GM23338 (cell line): ENCODE measurements around the gene RHOA. TPM values are rescaled to one million over a fixed set of nuclear protein-coding genes. Genes with fewer than 3 reads are reported as not detected.

Experiments
- ATAC-seq: fragments of 200-7000 bp; cut with Tn5 transposase; 3 replicates; pipeline ENCODE4 v1.9.1; 2020
- DNase-seq: peaks from one replicate; pipeline ENCODE4 v3.0.0-alpha.2; 2015; ENCODE audit warnings: low spot score
- H2AFZ ChIP-seq: fragments of 200-600 bp; sonication (generic); 2 replicates; pipeline ENCODE4 v1.8.0; 2016; ENCODE audit warnings: antibody characterized with exemption, mild to moderate bottlenecking, moderate library complexity
- H3F3A ChIP-seq: fragments of 200-600 bp; sonication (generic); replicated peaks from 2 replicates; pipeline ENCODE4 v1.8.0; 2017; ENCODE audit warnings: antibody characterized with exemption, mixed run types, low read depth
- H3K27ac ChIP-seq: fragments of 200-600 bp; sonication (generic); 2 replicates; pipeline ENCODE4 v1.6.1; 2016; ENCODE audit warnings: low read depth
- H3K27me3 ChIP-seq: fragments of 200-600 bp; sonication (generic); 2 replicates; pipeline ENCODE4 v1.8.0; 2016; ENCODE audit warnings: mild to moderate bottlenecking, mixed run types, moderate library complexity; ENCODE audit not compliant: insufficient read depth
- H3K36me3 ChIP-seq: fragments of 200-600 bp; sonication (generic); 2 replicates; pipeline ENCODE4 v1.8.0; 2016; ENCODE audit warnings: mild to moderate bottlenecking; ENCODE audit not compliant: insufficient read depth
- H3K4me1 ChIP-seq: fragments of 200-600 bp; sonication (generic); 2 replicates; pipeline ENCODE4 v1.8.0; 2016; ENCODE audit warnings: mild to moderate bottlenecking, moderate library complexity; ENCODE audit not compliant: insufficient read depth
- H3K4me2 ChIP-seq: fragments of 200-600 bp; sonication (generic); 2 replicates; pipeline ENCODE4 v1.7.1; 2017; ENCODE audit warnings: mixed run types
- H3K4me3 ChIP-seq: fragments of 200-600 bp; sonication (generic); 2 replicates; pipeline ENCODE4 v1.6.1; 2016; ENCODE audit warnings: mixed run types
- H3K79me2 ChIP-seq: fragments of 200-600 bp; sonication (generic); replicated peaks from 2 replicates; pipeline ENCODE4 v1.8.0; 2017; ENCODE audit warnings: mild to moderate bottlenecking; ENCODE audit not compliant: insufficient read depth
- H3K9me2 ChIP-seq: fragments of 200-600 bp; sonication (generic); 2 replicates; pipeline ENCODE4 v1.8.0; 2017; ENCODE audit not compliant: insufficient read depth
- H4K20me1 ChIP-seq: fragments of 200-600 bp; sonication (generic); replicated peaks from 2 replicates; pipeline ENCODE4 v1.8.0; 2017; ENCODE audit warnings: mild to moderate bottlenecking; ENCODE audit not compliant: insufficient read depth
- H3K27ac Mint-ChIP-seq: 2 replicates; pipeline ENCODE4 v1.8.0; 2020; ENCODE audit warnings: inconsistent platforms, mild to moderate bottlenecking, moderate library complexity, mixed read lengths
- H3K27me3 Mint-ChIP-seq: 3 replicates; pipeline ENCODE4 v1.8.0; 2022; ENCODE audit warnings: low read depth, mild to moderate bottlenecking, moderate library complexity, mixed read lengths, inconsistent platforms; ENCODE audit not compliant: insufficient read depth, poor library complexity
- H3K36me3 Mint-ChIP-seq: 3 replicates; pipeline ENCODE4 v1.8.0; 2021; ENCODE audit warnings: low read depth, mild to moderate bottlenecking, inconsistent platforms, moderate library complexity, mixed read lengths
- H3K4me1 Mint-ChIP-seq: 3 replicates; pipeline ENCODE4 v1.8.0; 2020; ENCODE audit warnings: mild to moderate bottlenecking, inconsistent platforms, mixed read lengths
- H3K4me3 Mint-ChIP-seq: 3 replicates; pipeline ENCODE4 v1.8.0; 2021; ENCODE audit warnings: moderate library complexity, mild to moderate bottlenecking, inconsistent platforms, mixed read lengths
- H3K9me3 Mint-ChIP-seq: 3 replicates; pipeline ENCODE4 v1.8.0; 2020; ENCODE audit warnings: moderate library complexity, mild to moderate bottlenecking, inconsistent platforms, mixed read lengths
- CREB1 ChIP-seq: fragments of 250-450 bp; sonication (Bioruptor Pico); IDR thresholded peaks from 2 replicates; pipeline ENCODE4 v1.5.0; 2020; ENCODE audit warnings: low read depth, mild to moderate bottlenecking, moderate library complexity
- EZH2 ChIP-seq: fragments of 200-600 bp; sonication (generic); IDR thresholded peaks from one replicate; pipeline ENCODE4 v1.8.0; 2017; ENCODE audit warnings: antibody characterized with exemption, mild to moderate bottlenecking, low read depth; ENCODE audit not compliant: unreplicated experiment
- EZH2phosphoT487 ChIP-seq: fragments of 200-600 bp; sonication (generic); IDR thresholded peaks from one replicate; pipeline ENCODE4 v1.8.1; 2018; ENCODE audit warnings: antibody characterized with exemption; ENCODE audit not compliant: unreplicated experiment
- JUNB ChIP-seq: IDR thresholded peaks from one replicate; pipeline ENCODE4 v1.6.1; 2016; ENCODE audit warnings: antibody characterized with exemption; ENCODE audit not compliant: unreplicated experiment
- NANOG ChIP-seq: IDR thresholded peaks from 2 replicates; pipeline ENCODE4 v1.6.1; 2016; ENCODE audit warnings: antibody characterized with exemption, borderline replicate concordance
- POLR2AphosphoS5 ChIP-seq: IDR thresholded peaks from 2 replicates; pipeline ENCODE4 v1.6.1; 2016; ENCODE audit warnings: antibody characterized with exemption, low read depth
- STAT1 ChIP-seq: IDR thresholded peaks from one replicate; pipeline ENCODE4 v1.6.1; 2016; ENCODE audit warnings: antibody characterized with exemption; ENCODE audit not compliant: unreplicated experiment
- ZNF114 ChIP-seq: fragments of 250-450 bp; sonication (Bioruptor Pico); IDR thresholded peaks from 2 replicates; pipeline ENCODE4 v1.5.0; 2020; ENCODE audit warnings: mild to moderate bottlenecking, moderate library complexity
- ZNF331 ChIP-seq: fragments of 250-450 bp; sonication (Bioruptor Pico); IDR thresholded peaks from 2 replicates; pipeline ENCODE4 v1.5.0; 2020; ENCODE audit warnings: low read depth, mild to moderate bottlenecking, moderate library complexity
- polyA plus RNA-seq: library from polyadenylated mRNA; unstranded; fragments of >200 nt; fragmentation: Nextera tagmentation; extraction: Ambion mirVana; gene quantifications from 2 replicates; pipeline ENCODE4 v1.2.1, GENCODE V29; 2016
- total RNA-seq: library from RNA; depleted of rRNA; stranded (reverse); fragments of >200 nt; shearing (Covaris generic); gene quantifications from 2 replicates; pipeline ENCODE4 v1.2.3, GENCODE V29; 2014
- TF ChIP-seq, protein P1 (sequence below): fragments of 250-450 bp; sonication (Bioruptor Pico); IDR thresholded peaks from 2 replicates; pipeline ENCODE4 v1.5.0; 2020; ENCODE audit warnings: mild to moderate bottlenecking, moderate library complexity
- TF ChIP-seq, protein P2 (sequence below), 2 experiments: fragments of 200-600 bp in 1 of 2; sonication (generic) in 1 of 2; conservative IDR thresholded peaks; 2 replicates each; pipeline versions ENCODE4 v1.5.1 to v1.6.1; 2016 to 2017; ENCODE audit warnings: antibody characterized with exemption in 2 of 2, low read depth in 2 of 2, mild to moderate bottlenecking in 2 of 2, moderate library complexity in 1 of 2
- TF ChIP-seq, protein P3 (sequence below): IDR thresholded peaks from 2 replicates; pipeline ENCODE4 v1.6.1; 2016; ENCODE audit warnings: antibody characterized with exemption
- TF ChIP-seq, protein P4 (sequence below): IDR thresholded peaks from one replicate; pipeline ENCODE4 v1.6.1; 2018; ENCODE audit warnings: antibody characterized with exemption; ENCODE audit not compliant: unreplicated experiment

The RHOA gene
- total and polyA plus RNA-seq, 2 experiments from 2014 or later, result 248 to 373 TPM

DNA sequence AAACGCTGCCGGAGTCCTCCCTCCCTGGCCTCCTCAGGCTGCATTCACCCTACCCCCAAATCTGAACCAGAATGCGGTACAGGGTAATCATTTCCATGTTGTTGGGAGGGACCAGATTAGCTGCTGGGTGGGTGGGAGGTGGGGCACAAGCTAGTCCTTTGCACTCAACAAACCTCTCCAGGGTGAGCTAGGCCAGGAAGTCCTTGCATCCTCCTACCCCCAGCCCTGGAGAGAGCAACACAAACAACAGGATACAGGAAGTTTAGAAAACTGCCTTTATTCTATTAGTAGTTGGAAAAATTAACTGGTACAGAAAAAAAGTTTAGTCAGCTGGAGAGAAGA lies 52.9 kb downstream of the RHOA start:
- H3K36me3 ChIP-seq, result peaks cover 38% of the 10 kb centered on the region
- ATAC-seq, result peak; percentile 4
- no peak overlapping the region for H2AFZ ChIP-seq

More for the DNA sequence above, 52.9 kb downstream of the RHOA start:
- Mint-ChIP-seq H3K27me3 (peaks cover 12% of the 10 kb centered on the region), H3K36me3 (peaks cover 80% of the 10 kb centered on the region), H3K27ac (peak overlapping the region; percentile 95), H3K4me1 (peaks cover 24% of the 10 kb centered on the region), H3K4me3 (peak overlapping the region; percentile 96), H3K9me3 (no peaks in the 10 kb centered on the region)
- no peaks in the 10 kb centered on the region for H3K9me2 ChIP-seq
- peak overlapping the region; percentile 92 for H3K4me2 ChIP-seq
- peaks cover 11% of the 10 kb centered on the region for H4K20me1 ChIP-seq
- TF ChIP-seq ZNF114 (CRISPR knock-in tag) (no peak), POLR2AphosphoS5 (no peak), CREB1 (CRISPR knock-in tag) (no peak), NANOG (no peak), EZH2 (no peak), EZH2phosphoT487 (no peak), STAT1 (no peak), ZNF331 (no peak), JUNB (no peak)
- TF ChIP-seq, protein P1, sequence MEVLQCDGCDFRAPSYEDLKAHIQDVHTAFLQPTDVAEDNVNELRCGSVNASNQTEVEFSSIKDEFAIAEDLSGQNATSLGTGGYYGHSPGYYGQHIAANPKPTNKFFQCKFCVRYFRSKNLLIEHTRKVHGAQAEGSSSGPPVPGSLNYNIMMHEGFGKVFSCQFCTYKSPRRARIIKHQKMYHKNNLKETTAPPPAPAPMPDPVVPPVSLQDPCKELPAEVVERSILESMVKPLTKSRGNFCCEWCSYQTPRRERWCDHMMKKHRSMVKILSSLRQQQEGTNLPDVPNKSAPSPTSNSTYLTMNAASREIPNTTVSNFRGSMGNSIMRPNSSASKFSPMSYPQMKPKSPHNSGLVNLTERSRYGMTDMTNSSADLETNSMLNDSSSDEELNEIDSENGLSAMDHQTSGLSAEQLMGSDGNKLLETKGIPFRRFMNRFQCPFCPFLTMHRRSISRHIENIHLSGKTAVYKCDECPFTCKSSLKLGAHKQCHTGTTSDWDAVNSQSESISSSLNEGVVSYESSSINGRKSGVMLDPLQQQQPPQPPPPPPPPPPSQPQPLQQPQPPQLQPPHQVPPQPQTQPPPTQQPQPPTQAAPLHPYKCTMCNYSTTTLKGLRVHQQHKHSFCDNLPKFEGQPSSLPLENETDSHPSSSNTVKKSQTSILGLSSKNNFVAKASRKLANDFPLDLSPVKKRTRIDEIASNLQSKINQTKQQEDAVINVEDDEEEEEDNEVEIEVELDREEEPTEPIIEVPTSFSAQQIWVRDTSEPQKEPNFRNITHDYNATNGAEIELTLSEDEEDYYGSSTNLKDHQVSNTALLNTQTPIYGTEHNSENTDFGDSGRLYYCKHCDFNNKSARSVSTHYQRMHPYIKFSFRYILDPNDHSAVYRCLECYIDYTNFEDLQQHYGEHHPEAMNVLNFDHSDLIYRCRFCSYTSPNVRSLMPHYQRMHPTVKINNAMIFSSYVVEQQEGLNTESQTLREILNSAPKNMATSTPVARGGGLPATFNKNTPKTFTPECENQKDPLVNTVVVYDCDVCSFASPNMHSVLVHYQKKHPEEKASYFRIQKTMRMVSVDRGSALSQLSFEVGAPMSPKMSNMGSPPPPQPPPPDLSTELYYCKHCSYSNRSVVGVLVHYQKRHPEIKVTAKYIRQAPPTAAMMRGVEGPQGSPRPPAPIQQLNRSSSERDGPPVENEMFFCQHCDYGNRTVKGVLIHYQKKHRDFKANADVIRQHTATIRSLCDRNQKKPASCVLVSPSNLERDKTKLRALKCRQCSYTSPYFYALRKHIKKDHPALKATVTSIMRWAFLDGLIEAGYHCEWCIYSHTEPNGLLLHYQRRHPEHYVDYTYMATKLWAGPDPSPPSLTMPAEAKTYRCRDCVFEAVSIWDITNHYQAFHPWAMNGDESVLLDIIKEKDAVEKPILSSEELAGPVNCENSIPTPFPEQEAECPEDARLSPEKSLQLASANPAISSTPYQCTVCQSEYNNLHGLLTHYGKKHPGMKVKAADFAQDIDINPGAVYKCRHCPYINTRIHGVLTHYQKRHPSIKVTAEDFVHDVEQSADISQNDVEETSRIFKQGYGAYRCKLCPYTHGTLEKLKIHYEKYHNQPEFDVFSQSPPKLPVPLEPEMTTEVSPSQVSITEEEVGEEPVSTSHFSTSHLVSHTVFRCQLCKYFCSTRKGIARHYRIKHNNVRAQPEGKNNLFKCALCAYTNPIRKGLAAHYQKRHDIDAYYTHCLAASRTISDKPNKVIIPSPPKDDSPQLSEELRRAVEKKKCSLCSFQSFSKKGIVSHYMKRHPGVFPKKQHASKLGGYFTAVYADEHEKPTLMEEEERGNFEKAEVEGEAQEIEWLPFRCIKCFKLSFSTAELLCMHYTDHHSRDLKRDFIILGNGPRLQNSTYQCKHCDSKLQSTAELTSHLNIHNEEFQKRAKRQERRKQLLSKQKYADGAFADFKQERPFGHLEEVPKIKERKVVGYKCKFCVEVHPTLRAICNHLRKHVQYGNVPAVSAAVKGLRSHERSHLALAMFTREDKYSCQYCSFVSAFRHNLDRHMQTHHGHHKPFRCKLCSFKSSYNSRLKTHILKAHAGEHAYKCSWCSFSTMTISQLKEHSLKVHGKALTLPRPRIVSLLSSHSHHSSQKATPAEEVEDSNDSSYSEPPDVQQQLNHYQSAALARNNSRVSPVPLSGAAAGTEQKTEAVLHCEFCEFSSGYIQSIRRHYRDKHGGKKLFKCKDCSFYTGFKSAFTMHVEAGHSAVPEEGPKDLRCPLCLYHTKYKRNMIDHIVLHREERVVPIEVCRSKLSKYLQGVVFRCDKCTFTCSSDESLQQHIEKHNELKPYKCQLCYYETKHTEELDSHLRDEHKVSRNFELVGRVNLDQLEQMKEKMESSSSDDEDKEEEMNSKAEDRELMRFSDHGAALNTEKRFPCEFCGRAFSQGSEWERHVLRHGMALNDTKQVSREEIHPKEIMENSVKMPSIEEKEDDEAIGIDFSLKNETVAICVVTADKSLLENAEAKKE (CRISPR knock-in tag), result no peak
- TF ChIP-seq, protein P2, sequence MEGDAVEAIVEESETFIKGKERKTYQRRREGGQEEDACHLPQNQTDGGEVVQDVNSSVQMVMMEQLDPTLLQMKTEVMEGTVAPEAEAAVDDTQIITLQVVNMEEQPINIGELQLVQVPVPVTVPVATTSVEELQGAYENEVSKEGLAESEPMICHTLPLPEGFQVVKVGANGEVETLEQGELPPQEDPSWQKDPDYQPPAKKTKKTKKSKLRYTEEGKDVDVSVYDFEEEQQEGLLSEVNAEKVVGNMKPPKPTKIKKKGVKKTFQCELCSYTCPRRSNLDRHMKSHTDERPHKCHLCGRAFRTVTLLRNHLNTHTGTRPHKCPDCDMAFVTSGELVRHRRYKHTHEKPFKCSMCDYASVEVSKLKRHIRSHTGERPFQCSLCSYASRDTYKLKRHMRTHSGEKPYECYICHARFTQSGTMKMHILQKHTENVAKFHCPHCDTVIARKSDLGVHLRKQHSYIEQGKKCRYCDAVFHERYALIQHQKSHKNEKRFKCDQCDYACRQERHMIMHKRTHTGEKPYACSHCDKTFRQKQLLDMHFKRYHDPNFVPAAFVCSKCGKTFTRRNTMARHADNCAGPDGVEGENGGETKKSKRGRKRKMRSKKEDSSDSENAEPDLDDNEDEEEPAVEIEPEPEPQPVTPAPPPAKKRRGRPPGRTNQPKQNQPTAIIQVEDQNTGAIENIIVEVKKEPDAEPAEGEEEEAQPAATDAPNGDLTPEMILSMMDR (conservative IDR thresholded peaks at IDR 0.05; ENCODE audit: low read depth in 2 of 2), result no peak
- TF ChIP-seq, protein P3, sequence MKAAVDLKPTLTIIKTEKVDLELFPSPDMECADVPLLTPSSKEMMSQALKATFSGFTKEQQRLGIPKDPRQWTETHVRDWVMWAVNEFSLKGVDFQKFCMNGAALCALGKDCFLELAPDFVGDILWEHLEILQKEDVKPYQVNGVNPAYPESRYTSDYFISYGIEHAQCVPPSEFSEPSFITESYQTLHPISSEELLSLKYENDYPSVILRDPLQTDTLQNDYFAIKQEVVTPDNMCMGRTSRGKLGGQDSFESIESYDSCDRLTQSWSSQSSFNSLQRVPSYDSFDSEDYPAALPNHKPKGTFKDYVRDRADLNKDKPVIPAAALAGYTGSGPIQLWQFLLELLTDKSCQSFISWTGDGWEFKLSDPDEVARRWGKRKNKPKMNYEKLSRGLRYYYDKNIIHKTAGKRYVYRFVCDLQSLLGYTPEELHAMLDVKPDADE, result no peak
- TF ChIP-seq, protein P4, sequence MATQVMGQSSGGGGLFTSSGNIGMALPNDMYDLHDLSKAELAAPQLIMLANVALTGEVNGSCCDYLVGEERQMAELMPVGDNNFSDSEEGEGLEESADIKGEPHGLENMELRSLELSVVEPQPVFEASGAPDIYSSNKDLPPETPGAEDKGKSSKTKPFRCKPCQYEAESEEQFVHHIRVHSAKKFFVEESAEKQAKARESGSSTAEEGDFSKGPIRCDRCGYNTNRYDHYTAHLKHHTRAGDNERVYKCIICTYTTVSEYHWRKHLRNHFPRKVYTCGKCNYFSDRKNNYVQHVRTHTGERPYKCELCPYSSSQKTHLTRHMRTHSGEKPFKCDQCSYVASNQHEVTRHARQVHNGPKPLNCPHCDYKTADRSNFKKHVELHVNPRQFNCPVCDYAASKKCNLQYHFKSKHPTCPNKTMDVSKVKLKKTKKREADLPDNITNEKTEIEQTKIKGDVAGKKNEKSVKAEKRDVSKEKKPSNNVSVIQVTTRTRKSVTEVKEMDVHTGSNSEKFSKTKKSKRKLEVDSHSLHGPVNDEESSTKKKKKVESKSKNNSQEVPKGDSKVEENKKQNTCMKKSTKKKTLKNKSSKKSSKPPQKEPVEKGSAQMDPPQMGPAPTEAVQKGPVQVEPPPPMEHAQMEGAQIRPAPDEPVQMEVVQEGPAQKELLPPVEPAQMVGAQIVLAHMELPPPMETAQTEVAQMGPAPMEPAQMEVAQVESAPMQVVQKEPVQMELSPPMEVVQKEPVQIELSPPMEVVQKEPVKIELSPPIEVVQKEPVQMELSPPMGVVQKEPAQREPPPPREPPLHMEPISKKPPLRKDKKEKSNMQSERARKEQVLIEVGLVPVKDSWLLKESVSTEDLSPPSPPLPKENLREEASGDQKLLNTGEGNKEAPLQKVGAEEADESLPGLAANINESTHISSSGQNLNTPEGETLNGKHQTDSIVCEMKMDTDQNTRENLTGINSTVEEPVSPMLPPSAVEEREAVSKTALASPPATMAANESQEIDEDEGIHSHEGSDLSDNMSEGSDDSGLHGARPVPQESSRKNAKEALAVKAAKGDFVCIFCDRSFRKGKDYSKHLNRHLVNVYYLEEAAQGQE, result no peak
- peak overlapping the region; percentile 95 for H3K27ac ChIP-seq
- DNase-seq, result no peak
- peaks cover 37% of the 10 kb centered on the region for H3F3A ChIP-seq
- H3K4me1 ChIP-seq, result peaks cover 14% of the 10 kb centered on the region; the same call in 1 of the 2 replicates
- peaks cover 17% of the 10 kb centered on the region for H3K79me2 ChIP-seq
- H3K27me3 ChIP-seq, result no peaks in the 10 kb centered on the region
- H3K4me3 ChIP-seq, result peak overlapping the region; percentile 94
